Mesothelial cell of epicardium (in vitro differentiated cells): ENCODE data around the gene DEAF1. TPM values are rescaled to one million over a fixed set of nuclear protein-coding genes. Genes with fewer than 3 reads are reported as not detected.

Experiments
- DNase-seq, 2 experiments: peaks; one replicate each; pipeline ENCODE4 v3.0.0; 2021; ENCODE audit warnings: low spot score in 2 of 2; ENCODE audit not compliant: unreplicated experiment in 2 of 2
- H3K27ac Mint-ChIP-seq: 2 replicates; pipeline ENCODE4 v1.8.0; 2021; ENCODE audit warnings: mixed read lengths
- H3K27me3 Mint-ChIP-seq: 2 replicates; pipeline ENCODE4 v1.8.0; 2021; ENCODE audit warnings: low read depth, mixed read lengths
- H3K36me3 Mint-ChIP-seq: 2 replicates; pipeline ENCODE4 v1.8.0; 2021; ENCODE audit warnings: mixed read lengths
- H3K4me1 Mint-ChIP-seq: 2 replicates; pipeline ENCODE4 v1.8.0; 2021; ENCODE audit warnings: mixed read lengths
- H3K4me3 Mint-ChIP-seq: 2 replicates; pipeline ENCODE4 v1.8.0; 2021; ENCODE audit warnings: mild to moderate bottlenecking, moderate library complexity, mixed read lengths
- H3K9me3 Mint-ChIP-seq: 2 replicates; pipeline ENCODE4 v1.8.0; 2021; ENCODE audit warnings: mixed read lengths
- CTCF ChIP-seq: fragments of 200-600 bp; sonication (generic); IDR thresholded peaks from one replicate; pipeline ENCODE4 v1.5.0; 2021; ENCODE audit warnings: antibody characterized with exemption; ENCODE audit not compliant: unreplicated experiment
- total RNA-seq: library from RNA; stranded (reverse); gene quantifications from 3 replicates; pipeline ENCODE4 v1.2.1, GENCODE V29; 2021

The DEAF1 gene
- total RNA-seq, 1 donor from 2014 or later: 64.0 TPM

- no peak for TF ChIP-seq CTCF
- no peaks in the 10 kb centered on the region for H3K36me3 Mint-ChIP-seq
- no peaks in the 10 kb centered on the region for H3K27me3 Mint-ChIP-seq
- DNase-seq: no peak
- H3K4me1 Mint-ChIP-seq: no peaks in the 10 kb centered on the region
- no peaks in the 10 kb centered on the region for H3K9me3 Mint-ChIP-seq
- no peak overlapping the region for H3K4me3 Mint-ChIP-seq
- H3K27ac Mint-ChIP-seq: no peak overlapping the region
Measured at GRCh38 chr11:620935-621814, 73.8 kb downstream of the DEAF1 start.

- H3K4me1 Mint-ChIP-seq: peaks cover 5% of the 10 kb centered on the region
- no peak overlapping the region for H3K27ac Mint-ChIP-seq
- no peak for TF ChIP-seq CTCF
- no peaks in the 10 kb centered on the region for H3K36me3 Mint-ChIP-seq
- H3K27me3 Mint-ChIP-seq: no peaks in the 10 kb centered on the region
- no peaks in the 10 kb centered on the region for H3K9me3 Mint-ChIP-seq
- DNase-seq: no peak
- no peak overlapping the region for H3K4me3 Mint-ChIP-seq
Measured at GRCh38 chr11:620201-620600, 74.8 kb downstream of the DEAF1 start.

GRCh38 chr11:619628-620050, 75.4 kb downstream of the DEAF1 start:
- TF ChIP-seq CTCF: no peak
- Mint-ChIP-seq H3K9me3 (no peaks in the 10 kb centered on the region), H3K36me3 (no peaks in the 10 kb centered on the region), H3K27ac (no peak overlapping the region), H3K4me1 (peaks cover 5% of the 10 kb centered on the region), H3K4me3 (no peak overlapping the region), H3K27me3 (no peaks in the 10 kb centered on the region)
- DNase-seq: no peak

DNA sequence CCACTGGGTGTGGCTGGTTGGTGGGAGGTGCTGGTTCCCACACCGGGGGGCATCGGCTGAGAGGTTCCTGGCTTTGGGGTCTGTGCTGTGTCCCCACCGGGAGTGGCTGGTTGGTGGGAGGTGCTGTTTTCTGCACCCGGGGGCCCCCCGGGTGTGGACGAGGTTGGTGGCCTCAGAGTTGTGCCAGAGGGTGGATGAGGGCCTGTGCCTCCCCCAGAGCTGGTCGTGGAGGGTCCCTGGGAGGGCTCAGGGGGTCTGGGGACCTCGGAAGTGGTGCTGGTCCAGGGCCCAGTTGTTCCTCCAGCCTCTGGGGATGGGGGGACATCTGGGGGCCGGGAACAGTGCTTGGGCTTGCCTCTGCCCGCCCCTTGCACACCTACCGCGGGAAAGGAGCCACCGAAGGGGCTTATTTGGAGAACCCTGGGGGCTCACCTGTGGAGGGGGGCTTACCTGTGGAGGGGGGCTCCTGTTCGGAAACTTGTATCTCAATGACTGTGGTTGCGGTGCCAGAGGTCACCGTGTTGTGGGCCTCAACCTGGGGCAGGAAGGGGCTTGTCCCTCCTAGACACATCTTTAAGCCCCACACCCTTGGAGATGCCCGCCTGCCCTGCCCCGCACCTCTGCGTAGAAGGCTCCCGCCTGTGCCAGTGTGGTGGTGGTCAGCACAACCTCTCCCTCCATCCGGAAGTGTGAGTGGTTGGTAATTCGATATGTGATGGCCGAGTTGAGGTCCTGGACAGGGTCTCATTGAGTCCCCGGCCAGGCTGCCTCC, 76.0 kb downstream of the DEAF1 start:
- no peaks in the 10 kb centered on the region for H3K9me3 Mint-ChIP-seq
- H3K4me3 Mint-ChIP-seq: no peak overlapping the region
- no peaks in the 10 kb centered on the region for H3K36me3 Mint-ChIP-seq
- TF ChIP-seq CTCF: no peak
- no peaks in the 10 kb centered on the region for H3K27me3 Mint-ChIP-seq
- no peak for DNase-seq
- no peak overlapping the region for H3K27ac Mint-ChIP-seq
- H3K4me1 Mint-ChIP-seq: peaks cover 11% of the 10 kb centered on the region

- TF ChIP-seq CTCF: no peak
- Mint-ChIP-seq H3K4me3 (no peak overlapping the region), H3K9me3 (no peaks in the 10 kb centered on the region)
Measured at GRCh38 chr11:617912-618682, 76.9 kb downstream of the DEAF1 start.

More at GRCh38 chr11:617912-618682, 76.9 kb downstream of the DEAF1 start:
- DNase-seq: no peak
- H3K27ac Mint-ChIP-seq: no peak overlapping the region
- peaks cover 12% of the 10 kb centered on the region for H3K4me1 Mint-ChIP-seq
- H3K36me3 Mint-ChIP-seq: no peaks in the 10 kb centered on the region
- H3K27me3 Mint-ChIP-seq: no peaks in the 10 kb centered on the region
